PFSK-1 (cell line): ENCODE results near the gene SORCS3.

Experiments used
- FOXP2 ChIP-seq: optimal IDR thresholded peaks from 2 replicates; pipeline ENCODE3; 2011; ENCODE audit warnings: borderline replicate concordance, control low read depth, inconsistent platforms; ENCODE audit not compliant: insufficient read depth; ENCODE audit errors: extremely low read length, extremely low read depth
- POLR2AphosphoS5 ChIP-seq: IDR thresholded peaks from 2 replicates; pipeline ENCODE4 v1.6.1; 2012; ENCODE audit warnings: low read depth, mild to moderate bottlenecking, control low read depth, low read length, moderate library complexity
- SIN3A ChIP-seq: IDR thresholded peaks from 2 replicates; pipeline ENCODE4 v1.6.1; 2012; ENCODE audit warnings: mild to moderate bottlenecking, low read length, moderate library complexity, borderline replicate concordance; ENCODE audit not compliant: insufficient read depth
- TAF1 ChIP-seq: IDR thresholded peaks from 2 replicates; pipeline ENCODE4 v1.6.1; 2012; ENCODE audit warnings: low read length, control low read depth, borderline replicate concordance; ENCODE audit not compliant: insufficient read depth
- TF ChIP-seq, protein P1 (sequence below), 2 experiments: IDR thresholded peaks; 2 replicates each; pipeline versions ENCODE4 v1.6.1 to v1.8.0; 2011 to 2012; ENCODE audit warnings: low read depth in 2 of 2, low read length in 2 of 2, control low read depth in 1 of 2, inconsistent platforms in 1 of 2, mild to moderate bottlenecking in 1 of 2, moderate library complexity in 1 of 2; ENCODE audit not compliant: insufficient read depth in 1 of 2

DNA sequence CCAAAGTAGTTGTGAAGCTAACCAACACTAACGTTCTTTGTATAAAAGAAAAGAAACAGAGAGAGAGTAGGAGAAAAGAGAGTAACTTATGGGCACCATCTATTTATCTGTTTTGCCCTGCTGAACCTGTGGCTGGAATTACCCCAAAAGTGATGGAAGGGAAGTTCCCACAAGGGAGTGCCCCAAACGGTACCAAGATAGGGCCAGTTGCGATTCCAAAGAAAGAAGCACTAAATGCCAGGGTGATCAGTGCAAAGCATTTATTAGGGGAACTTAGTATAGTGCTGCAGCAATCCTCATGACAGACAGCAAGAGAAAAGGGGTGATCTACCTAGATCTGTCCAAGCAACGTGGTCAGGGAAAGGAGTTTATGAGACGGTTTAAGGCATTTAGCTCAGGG is 190.2 kb downstream of the SORCS3 start:
- TF ChIP-seq POLR2AphosphoS5 (no peak), SIN3A (no peak), TAF1 (no peak), FOXP2 (no peak)
- TF ChIP-seq, protein P1, sequence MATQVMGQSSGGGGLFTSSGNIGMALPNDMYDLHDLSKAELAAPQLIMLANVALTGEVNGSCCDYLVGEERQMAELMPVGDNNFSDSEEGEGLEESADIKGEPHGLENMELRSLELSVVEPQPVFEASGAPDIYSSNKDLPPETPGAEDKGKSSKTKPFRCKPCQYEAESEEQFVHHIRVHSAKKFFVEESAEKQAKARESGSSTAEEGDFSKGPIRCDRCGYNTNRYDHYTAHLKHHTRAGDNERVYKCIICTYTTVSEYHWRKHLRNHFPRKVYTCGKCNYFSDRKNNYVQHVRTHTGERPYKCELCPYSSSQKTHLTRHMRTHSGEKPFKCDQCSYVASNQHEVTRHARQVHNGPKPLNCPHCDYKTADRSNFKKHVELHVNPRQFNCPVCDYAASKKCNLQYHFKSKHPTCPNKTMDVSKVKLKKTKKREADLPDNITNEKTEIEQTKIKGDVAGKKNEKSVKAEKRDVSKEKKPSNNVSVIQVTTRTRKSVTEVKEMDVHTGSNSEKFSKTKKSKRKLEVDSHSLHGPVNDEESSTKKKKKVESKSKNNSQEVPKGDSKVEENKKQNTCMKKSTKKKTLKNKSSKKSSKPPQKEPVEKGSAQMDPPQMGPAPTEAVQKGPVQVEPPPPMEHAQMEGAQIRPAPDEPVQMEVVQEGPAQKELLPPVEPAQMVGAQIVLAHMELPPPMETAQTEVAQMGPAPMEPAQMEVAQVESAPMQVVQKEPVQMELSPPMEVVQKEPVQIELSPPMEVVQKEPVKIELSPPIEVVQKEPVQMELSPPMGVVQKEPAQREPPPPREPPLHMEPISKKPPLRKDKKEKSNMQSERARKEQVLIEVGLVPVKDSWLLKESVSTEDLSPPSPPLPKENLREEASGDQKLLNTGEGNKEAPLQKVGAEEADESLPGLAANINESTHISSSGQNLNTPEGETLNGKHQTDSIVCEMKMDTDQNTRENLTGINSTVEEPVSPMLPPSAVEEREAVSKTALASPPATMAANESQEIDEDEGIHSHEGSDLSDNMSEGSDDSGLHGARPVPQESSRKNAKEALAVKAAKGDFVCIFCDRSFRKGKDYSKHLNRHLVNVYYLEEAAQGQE (IDR thresholded peaks at IDR 0.05; ENCODE audit: insufficient read depth in 1 of 2, low read depth in 2 of 2, low read length in 2 of 2), result no peak
